Measurements from ENCODE around the gene ITSN1.

Gene ITSN1

GRCh38 chr21:33698087-33698860, 56.0 kb downstream of the ITSN1 start:
- TF ChIP-seq CTCF (conservative IDR thresholded peaks at IDR 0.05; ENCODE audit: control insufficient read depth, insufficient read depth, low read depth, low read length) = no peak
- DNase-seq (ENCODE audit: low read depth) = no peak
- no peak overlapping the region for H3K4me3 ChIP-seq (ENCODE audit: control insufficient read depth, low read depth, low read length)

- DNase-seq (ENCODE audit: low read depth) = no peak
- no peak for TF ChIP-seq CTCF (conservative IDR thresholded peaks at IDR 0.05; ENCODE audit: control insufficient read depth, insufficient read depth, low read depth, low read length)
- H3K4me3 ChIP-seq (ENCODE audit: control insufficient read depth, low read depth, low read length) = no peak overlapping the region
Measured at GRCh38 chr21:33699277-33699676, 57.0 kb downstream of the ITSN1 start.

DNA sequence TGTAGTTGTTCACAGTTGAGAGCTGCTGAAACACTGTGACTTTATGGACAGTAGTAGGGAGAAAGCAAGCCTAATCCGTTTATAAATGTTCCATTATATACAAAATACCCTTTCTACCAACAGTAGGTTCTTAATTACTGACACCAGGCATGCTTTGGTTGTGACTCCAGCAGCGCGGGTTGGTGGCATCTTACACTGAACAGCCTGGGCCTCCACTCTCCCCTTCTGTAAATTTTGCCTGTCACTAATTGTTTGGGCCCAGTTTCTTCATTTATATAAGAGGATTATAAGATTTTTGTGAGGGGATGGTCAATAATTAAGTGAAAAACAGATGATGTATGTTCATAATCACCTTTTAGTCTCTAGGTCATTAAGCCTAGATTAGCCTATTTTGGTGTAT, 58.2 kb downstream of the ITSN1 start:
- TF ChIP-seq CTCF (conservative IDR thresholded peaks at IDR 0.05; ENCODE audit: control insufficient read depth, insufficient read depth, low read depth, low read length) = no peak
- H3K4me3 ChIP-seq (ENCODE audit: control insufficient read depth, low read depth, low read length) = no peak overlapping the region
- no peak for DNase-seq (ENCODE audit: low read depth)

- no peak for TF ChIP-seq CTCF (conservative IDR thresholded peaks at IDR 0.05; ENCODE audit: control insufficient read depth, insufficient read depth, low read depth, low read length)
- H3K4me3 ChIP-seq (ENCODE audit: control insufficient read depth, low read depth, low read length) = no peak overlapping the region
- DNase-seq (ENCODE audit: low read depth) = no peak
Measured at GRCh38 chr21:33703750-33704606, 61.7 kb downstream of the ITSN1 start.

GRCh38 chr21:33707846-33708245, 65.5 kb downstream of the ITSN1 start:
- no peak for DNase-seq (ENCODE audit: low read depth)
- TF ChIP-seq CTCF (conservative IDR thresholded peaks at IDR 0.05; ENCODE audit: control insufficient read depth, insufficient read depth, low read depth, low read length) = no peak
- H3K4me3 ChIP-seq (ENCODE audit: control insufficient read depth, low read depth, low read length) = no peak overlapping the region

DNA sequence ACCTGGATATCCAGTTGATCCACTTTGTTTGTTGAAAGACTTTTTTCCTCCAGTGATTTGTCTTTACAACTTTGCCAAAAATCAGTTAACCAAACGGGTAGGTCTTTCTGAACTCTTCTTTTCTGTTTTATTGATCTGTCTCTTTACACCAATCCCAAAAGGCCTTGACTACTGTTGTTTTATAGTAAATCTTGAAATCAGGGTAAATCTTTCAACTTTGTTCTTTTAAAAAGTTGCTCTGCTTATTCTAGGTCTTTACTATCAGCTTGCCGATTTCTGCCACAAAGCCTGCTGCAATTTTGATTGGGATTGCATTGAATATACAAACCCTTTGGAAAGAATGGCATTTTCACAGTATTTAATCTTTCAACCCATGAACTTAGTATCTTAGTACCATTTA, 66.6 kb downstream of the ITSN1 start:
- no peak overlapping the region for H3K4me3 ChIP-seq (ENCODE audit: control insufficient read depth, low read depth, low read length)
- TF ChIP-seq CTCF (conservative IDR thresholded peaks at IDR 0.05; ENCODE audit: control insufficient read depth, insufficient read depth, low read depth, low read length) = no peak
- DNase-seq (ENCODE audit: low read depth) = no peak
